Measurements from ENCODE around the gene PRKCQ.

Gene PRKCQ

GRCh38 chr10:6522230-6522629, 57.8 kb downstream of the PRKCQ start:
- no peak for DNase-seq (ENCODE audit: low spot score)

GRCh38 chr10:6520138-6520537, 59.9 kb downstream of the PRKCQ start:
- DNase-seq (ENCODE audit: low spot score): no peak

- no peak for DNase-seq (ENCODE audit: low spot score)
These were observed 61.2 kb downstream of the PRKCQ start for GRCh38 chr10:6518791-6519429.

- DNase-seq (ENCODE audit: low spot score): no peak
These were observed 63.2 kb downstream of the PRKCQ start for GRCh38 chr10:6516929-6517284.

- DNase-seq (ENCODE audit: low spot score): no peak
These were observed 63.7 kb downstream of the PRKCQ start for GRCh38 chr10:6516281-6516928.

DNA sequence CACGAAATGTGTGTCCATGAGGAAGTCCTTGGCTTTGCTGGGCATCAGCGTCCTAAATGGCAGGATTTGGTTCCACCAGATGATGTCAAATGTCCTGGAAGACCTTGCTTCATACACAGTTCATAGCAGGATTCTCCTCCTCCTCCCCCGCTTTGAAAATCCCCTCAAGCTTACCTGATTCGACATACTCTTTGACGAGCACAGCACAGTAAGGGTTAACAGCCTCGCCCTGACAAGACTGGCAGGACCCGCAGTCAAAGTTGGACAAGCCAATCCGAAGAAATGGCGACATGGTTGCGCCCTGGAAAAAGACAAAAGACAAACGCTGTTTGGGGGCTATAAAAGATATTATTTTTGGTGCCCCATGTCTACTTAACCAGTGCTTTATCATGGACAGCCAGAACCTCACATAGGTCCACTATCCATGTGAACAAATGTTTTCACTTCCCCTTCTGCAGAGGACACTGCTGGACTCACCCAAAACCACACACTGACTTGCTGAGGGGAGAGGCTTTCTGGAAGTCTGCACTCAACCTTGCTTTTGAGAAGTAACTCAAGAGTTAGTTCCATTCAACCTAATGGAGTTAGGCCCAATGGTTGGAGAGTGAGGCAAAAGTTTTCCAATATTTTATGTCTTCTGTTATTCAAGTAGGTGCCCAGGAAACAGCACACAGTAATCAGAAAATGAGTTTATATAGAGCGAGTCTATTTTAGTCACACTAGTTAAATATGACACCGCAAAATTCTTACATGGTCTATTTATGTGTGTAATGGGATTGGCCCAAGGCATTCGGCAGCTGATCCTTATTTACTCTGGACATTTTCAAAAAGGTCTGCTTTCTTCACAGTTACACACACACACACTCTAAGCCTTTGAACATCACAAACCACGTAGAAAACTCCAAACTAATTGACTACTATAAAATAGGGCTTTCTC, 65.0 kb downstream of the PRKCQ start:
- peak; percentile 67 for DNase-seq (ENCODE audit: low spot score)

GRCh38 chr10:6514180-6514579, 65.9 kb downstream of the PRKCQ start:
- no peak for DNase-seq (ENCODE audit: low spot score)

GRCh38 chr10:6513476-6513875, 66.6 kb downstream of the PRKCQ start:
- no peak for DNase-seq (ENCODE audit: low spot score)

DNA sequence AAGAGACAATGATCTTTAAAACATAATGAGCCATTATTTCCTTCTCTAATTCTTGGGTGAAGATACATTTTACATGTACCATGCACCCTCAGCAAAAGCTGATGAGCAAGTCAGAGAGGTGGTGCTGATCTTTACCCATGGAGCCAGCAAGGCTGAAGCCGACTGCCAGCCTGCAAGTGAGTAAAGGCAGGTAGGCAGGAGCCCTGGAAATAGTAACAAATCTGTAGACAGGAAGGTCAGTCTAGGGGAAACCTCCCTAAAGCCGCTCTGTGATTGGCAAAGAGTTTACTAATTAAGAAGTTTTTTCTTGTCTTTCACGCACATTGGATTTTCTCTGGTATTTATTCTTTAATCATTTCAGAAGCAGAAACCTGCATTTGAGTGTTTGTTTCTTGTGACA, 67.9 kb downstream of the PRKCQ start:
- DNase-seq (ENCODE audit: low spot score): no peak

- no peak for DNase-seq (ENCODE audit: low spot score)
These were observed 68.7 kb downstream of the PRKCQ start for GRCh38 chr10:6511347-6511746.

GRCh38 chr10:6507311-6507710, 72.8 kb downstream of the PRKCQ start:
- peak; percentile 95 for DNase-seq (ENCODE audit: low spot score)

DNA sequence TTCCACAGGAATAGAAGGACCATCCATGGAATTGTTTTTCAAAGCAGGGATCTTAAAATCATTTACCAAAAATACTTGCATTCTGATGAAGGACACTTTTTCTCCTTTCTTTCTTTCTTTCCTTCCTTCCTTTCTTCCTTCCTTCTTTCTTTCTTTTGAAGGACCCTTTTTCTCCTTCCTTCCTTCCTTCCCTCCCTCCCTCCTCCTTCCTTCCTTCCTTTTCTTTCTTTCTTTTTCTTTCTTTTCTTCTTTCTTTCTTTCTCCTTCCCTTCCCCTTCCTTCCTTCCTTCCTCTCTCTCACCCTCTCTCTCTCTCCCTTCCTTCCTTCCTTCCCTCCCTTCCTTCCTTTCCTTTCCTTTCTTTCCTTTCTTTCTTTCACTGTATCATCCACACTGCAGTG, 74.8 kb downstream of the PRKCQ start:
- DNase-seq (ENCODE audit: low spot score): no peak

DNA sequence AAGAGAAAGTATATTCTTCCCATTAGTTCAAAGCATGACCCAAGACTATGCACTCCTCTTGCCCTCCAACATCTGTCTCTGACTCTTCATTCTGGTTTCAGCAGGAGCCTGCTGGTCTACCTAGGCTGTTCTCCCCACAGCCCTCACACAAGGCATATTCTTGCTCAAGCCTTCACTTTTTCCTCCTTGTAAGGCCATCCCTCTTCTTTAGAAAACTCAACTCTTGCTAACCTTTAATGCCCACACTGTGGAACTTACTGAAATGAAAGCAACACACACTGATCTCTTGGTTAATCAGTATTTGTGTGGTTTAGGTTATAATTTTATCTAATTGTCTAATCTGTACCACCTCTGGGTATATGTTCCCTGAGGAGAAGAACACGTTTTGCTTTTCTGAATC, 75.8 kb downstream of the PRKCQ start:
- no peak for DNase-seq (ENCODE audit: low spot score)

DNA sequence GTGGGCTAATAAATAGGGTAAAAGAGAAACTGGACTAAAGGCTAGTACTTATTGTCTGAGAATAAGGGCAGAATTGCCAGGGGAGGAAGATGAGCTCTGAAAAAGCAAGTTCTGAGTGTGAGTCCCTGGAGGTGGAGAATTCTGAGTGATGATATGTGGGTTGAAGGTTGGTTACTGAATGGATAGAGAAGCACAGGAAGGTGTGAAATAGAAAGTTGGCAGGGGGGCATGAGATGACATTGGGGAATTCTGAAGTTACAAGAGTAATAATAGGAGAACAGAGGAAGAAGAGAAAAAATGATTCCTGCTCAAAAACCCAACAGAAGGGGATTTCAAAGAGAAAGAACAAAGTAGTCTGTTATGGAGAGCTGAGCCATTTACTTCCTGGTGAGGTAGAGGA, 76.9 kb downstream of the PRKCQ start:
- DNase-seq (ENCODE audit: low spot score): no peak

GRCh38 chr10:6501931-6502330, 78.1 kb downstream of the PRKCQ start:
- DNase-seq (ENCODE audit: low spot score): no peak

DNA sequence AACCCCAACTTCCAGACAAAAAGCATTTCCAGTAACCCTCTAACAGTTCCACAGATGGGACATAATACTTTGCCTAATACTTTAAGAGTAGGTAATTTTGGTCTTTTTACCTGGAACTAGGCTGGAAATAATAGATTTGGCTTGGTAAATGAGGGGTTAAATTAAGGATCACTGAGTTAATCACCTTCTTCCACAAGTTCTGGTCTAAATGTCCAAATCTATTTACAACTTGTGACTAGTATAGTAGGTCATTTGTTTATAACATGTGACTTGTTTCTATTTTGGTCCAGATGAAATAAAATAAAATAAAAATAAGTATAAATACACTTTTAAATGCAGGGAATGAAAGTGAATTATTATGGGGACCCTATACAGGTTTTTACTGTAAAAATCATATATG, 80.1 kb downstream of the PRKCQ start:
- DNase-seq (ENCODE audit: low spot score): no peak

- no peak for DNase-seq (ENCODE audit: low spot score)
These were observed 81.3 kb downstream of the PRKCQ start for GRCh38 chr10:6498771-6499170.

DNA sequence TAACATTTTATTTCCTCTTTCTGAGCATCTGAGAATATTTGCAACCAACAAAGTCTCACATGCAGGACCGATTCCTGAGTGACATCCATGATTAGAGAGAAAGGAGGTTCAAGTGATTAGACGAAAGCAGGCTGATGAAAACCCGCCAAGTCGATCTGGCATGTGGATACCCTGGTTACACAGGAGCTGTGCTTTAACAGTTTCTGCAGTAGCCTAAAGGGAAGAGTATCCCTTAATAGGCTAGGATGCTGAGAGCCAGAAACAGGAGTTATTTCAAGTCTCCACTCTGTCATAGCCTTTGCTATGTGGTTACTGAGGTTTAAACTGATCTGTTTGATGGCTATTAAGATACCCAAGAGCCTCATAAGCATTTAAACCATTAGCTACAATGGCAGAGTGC, 82.5 kb downstream of the PRKCQ start:
- DNase-seq (ENCODE audit: low spot score): no peak

DNA sequence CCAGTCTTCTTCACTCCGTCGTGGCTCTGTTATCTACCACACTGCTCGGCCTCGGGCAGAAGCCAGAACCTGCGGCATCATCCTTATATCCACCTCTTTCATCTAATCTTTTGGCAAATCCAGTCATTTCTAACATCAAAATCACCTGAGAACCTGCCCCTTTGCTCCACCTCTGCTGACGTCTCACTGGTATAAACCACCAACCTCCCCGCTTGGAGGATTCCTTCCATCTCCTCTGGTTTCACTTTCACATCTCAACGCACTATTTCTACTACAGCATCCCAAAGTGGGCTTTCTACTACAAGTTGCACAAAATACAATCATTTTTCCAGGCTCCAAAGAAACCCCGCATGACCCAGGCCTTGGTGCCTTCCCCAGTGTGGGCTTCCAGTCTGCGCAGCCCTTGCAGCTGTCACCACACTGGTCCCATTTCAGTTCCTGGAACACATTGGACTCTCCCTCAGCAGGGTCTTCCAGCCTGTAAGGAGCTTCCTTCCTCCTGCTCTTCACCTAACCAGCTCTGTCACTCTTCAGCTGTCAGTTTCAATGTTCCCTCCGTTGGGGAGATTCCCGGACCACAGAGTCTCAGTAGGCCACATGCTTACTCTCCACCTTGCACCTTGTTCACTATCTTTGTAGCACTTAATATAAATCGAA, 85.0 kb downstream of the PRKCQ start:
- DNase-seq (ENCODE audit: low spot score): no peak

GRCh38 chr10:6494442-6494819, 85.6 kb downstream of the PRKCQ start:
- DNase-seq (ENCODE audit: low spot score): no peak

DNA sequence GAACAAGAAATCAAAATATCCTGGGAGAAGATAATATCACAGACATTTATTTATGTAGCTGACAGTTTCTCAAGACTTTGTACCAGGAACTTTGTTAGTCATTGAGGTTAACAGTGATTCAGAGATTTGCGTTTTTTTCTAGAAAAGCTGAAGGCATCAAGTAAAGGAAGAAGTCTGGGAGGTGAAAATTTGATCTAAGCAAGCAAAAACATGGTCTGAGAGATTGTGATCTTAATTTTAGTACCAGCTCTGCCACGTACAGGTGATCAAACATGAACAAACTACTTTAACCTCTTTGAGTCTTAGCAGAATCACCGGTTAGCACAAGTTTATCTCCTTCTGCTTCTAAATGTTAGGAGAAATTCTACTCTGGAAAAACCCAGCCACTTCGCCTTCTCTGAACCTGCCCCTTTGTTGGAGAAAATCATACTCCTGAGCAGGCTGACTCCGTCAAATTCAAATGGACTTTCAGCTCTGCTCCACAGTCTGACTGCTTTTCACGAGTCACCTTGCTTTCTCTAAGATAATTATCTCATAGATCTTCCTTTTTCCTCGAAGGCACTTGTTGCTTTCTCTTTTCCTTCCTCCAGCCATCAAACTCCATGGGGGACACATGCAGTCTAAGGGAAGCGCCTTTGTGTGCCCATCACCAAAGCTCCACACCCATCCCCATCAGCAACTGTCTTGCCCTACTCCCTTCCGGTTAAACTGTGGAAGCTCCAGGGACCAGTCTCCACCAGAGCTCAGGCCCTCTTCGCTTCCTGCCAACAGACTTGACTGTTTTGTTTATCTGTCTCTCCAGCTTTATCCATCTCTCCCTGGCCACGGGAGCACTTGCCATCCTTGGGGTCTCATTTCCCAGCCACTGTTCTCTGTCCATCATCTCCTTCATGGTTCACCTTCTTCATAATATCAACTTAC, 86.3 kb downstream of the PRKCQ start:
- DNase-seq (ENCODE audit: low spot score): no peak

DNA sequence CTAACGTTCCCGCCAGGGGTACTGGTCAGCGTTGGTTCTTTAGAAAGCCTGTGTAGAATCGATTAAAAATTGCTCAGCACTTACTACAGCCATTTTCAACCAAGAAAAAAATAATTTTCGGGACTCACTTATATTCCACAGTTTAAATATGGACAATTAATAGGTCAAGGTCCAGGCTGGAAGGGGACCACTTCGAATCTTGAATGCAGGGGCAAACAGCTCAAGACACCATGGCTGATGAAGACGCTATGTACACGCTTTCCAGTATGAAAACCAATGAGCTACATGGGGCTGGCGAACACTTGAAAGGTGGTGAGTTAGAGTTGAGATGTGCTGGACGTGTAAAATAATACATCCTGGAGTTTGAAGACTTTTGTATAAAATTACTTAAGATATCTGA, 87.2 kb downstream of the PRKCQ start:
- no peak for DNase-seq (ENCODE audit: low spot score)
